ENCODE measurements around the gene DCLK1. TPM values are rescaled to one million over a fixed set of nuclear protein-coding genes. Genes with fewer than 3 reads are reported as not detected.

The DCLK1 gene
- total RNA-seq, 1 experiment from 2014 or later, result 0.10 TPM

- ChIA-PET RAD21 (ENCODE audit: low non-redundant PET in 1 of 2, low total read pairs in 2 of 2, uncharacterized antibody in 2 of 2, unreplicated experiment in 2 of 2) (no interaction called here), POLR2A (no interaction called here), CTCF (interaction anchor here (0.8 to 1.4 kb wide), 3 partner anchors 230 to 559 kb away, joined by 3 to 4 read pairs (median 3); no protein-coding TSS in a partner anchor)
- Histone ChIP-seq H3K9ac (ENCODE audit: low read length) (no peak overlapping the region), H3K9me3 (ENCODE audit: control insufficient read depth in 1 of 2, insufficient read depth in 1 of 2, low read depth in 1 of 2, low read length in 2 of 2) (no peaks in the 10 kb centered on the region), H3K79me2 (ENCODE audit: insufficient read depth, low read length) (no peaks in the 10 kb centered on the region), H3K4me3 (replicated peaks in 1 of 2; ENCODE audit: low read depth in 1 of 2, low read length in 2 of 2) (no peak overlapping the region), H3K27ac (ENCODE audit: low read depth, low read length) (no peak overlapping the region), H3K4me2 (ENCODE audit: low read length) (no peak overlapping the region), H3K36me3 (ENCODE audit: control insufficient read depth in 1 of 2, insufficient read depth in 2 of 2, low read length in 2 of 2) (no peaks in the 10 kb centered on the region), H4K20me1 (ENCODE audit: insufficient read depth) (no peaks in the 10 kb centered on the region), H3K27me3 (ENCODE audit: insufficient read depth, low read length) (peaks cover 26% of the 10 kb centered on the region), H3K4me1 (ENCODE audit: control insufficient read depth in 1 of 2, insufficient read depth in 2 of 2, low read length in 2 of 2) (peaks cover 0 to 2% of the 10 kb centered on the region in 2 experiments; a peak in 1 of 4 replicates), H2AFZ (ENCODE audit: low read depth, low read length, poor library complexity, severe bottlenecking) (no peak overlapping the region), H3K9me2 (ENCODE audit: insufficient read depth) (no peaks in the 10 kb centered on the region)
- BruUV-seq (replicated peaks), result no TSS peak
- DNase-seq (ENCODE audit: low read depth, low spot score) (no peak), ATAC-seq (no peak)
- intact Hi-C loops (cut with micrococcal nuclease), result loop anchor here (5.0 kb wide), 3 partner anchors 49 to 1791 kb away; no protein-coding TSS in a partner anchor
- TF ChIP-seq SP1 (IDR thresholded peaks at IDR 0.05; ENCODE audit: low read depth) (no peak), TCF7L2 (IDR thresholded peaks at IDR 0.05; ENCODE audit: borderline replicate concordance, extremely low read depth, insufficient read depth, insufficient read length) (no peak), EGR1 (IDR thresholded peaks at IDR 0.05; ENCODE audit: low read depth) (no peak), POLR2A (IDR thresholded peaks at IDR 0.05; ENCODE audit: borderline replicate concordance, extremely low read depth, insufficient read depth, insufficient read length) (no peak), SIN3A (IDR thresholded peaks at IDR 0.05; ENCODE audit: low read depth) (no peak), ELF1 (IDR thresholded peaks at IDR 0.05; ENCODE audit: borderline replicate concordance, low read depth) (no peak)
Observed at GRCh38 chr13:35723053-35723461, 408.1 kb downstream of the DCLK1 start.

GRCh38 chr13:35722458-35723052, 408.6 kb downstream of the DCLK1 start:
- Histone ChIP-seq H2AFZ (ENCODE audit: low read depth, low read length, poor library complexity, severe bottlenecking) (no peak overlapping the region), H3K9me2 (ENCODE audit: insufficient read depth) (no peaks in the 10 kb centered on the region), H3K4me3 (replicated peaks in 1 of 2; ENCODE audit: low read depth in 1 of 2, low read length in 2 of 2) (no peak overlapping the region), H4K20me1 (ENCODE audit: insufficient read depth) (no peaks in the 10 kb centered on the region), H3K36me3 (ENCODE audit: control insufficient read depth in 1 of 2, insufficient read depth in 2 of 2, low read length in 2 of 2) (no peaks in the 10 kb centered on the region), H3K27ac (ENCODE audit: low read depth, low read length) (no peak overlapping the region), H3K4me2 (ENCODE audit: low read length) (no peak overlapping the region), H3K4me1 (ENCODE audit: control insufficient read depth in 1 of 2, insufficient read depth in 2 of 2, low read length in 2 of 2) (peaks cover 0 to 2% of the 10 kb centered on the region in 2 experiments; a peak in 1 of 4 replicates), H3K9me3 (ENCODE audit: control insufficient read depth in 1 of 2, insufficient read depth in 1 of 2, low read depth in 1 of 2, low read length in 2 of 2) (no peaks in the 10 kb centered on the region), H3K79me2 (ENCODE audit: insufficient read depth, low read length) (no peaks in the 10 kb centered on the region), H3K9ac (ENCODE audit: low read length) (no peak overlapping the region), H3K27me3 (ENCODE audit: insufficient read depth, low read length) (peaks cover 26% of the 10 kb centered on the region)
- ChIA-PET POLR2A (no interaction called here), CTCF (interaction anchor here (0.8 to 1.4 kb wide), 3 partner anchors 231 to 558 kb away, joined by 3 to 4 read pairs (median 3); no protein-coding TSS in a partner anchor), RAD21 (ENCODE audit: low non-redundant PET in 1 of 2, low total read pairs in 2 of 2, uncharacterized antibody in 2 of 2, unreplicated experiment in 2 of 2) (no interaction called here)
- intact Hi-C loops (cut with micrococcal nuclease), result loop anchor here (5.0 kb wide), 3 partner anchors 50 to 1790 kb away; no protein-coding TSS in a partner anchor
- ATAC-seq (no peak), DNase-seq (ENCODE audit: low read depth, low spot score) (no peak)
- TF ChIP-seq MAX (IDR thresholded peaks at IDR 0.05) (no peak), FOSL1 (IDR thresholded peaks at IDR 0.05; ENCODE audit: low read depth) (no peak), CBX3 (IDR thresholded peaks at IDR 0.05; ENCODE audit: low read depth) (no peak), SIN3A (IDR thresholded peaks at IDR 0.05; ENCODE audit: low read depth) (no peak), EZH2phosphoT487 (IDR thresholded peaks at IDR 0.05; ENCODE audit: borderline replicate concordance) (no peak), ZBTB33 (IDR thresholded peaks at IDR 0.05; ENCODE audit: extremely low read depth, insufficient replicate concordance, low read length) (no peak), RAD21 (IDR thresholded peaks at IDR 0.05; ENCODE audit: low read depth) (no peak), ZNF274 (IDR thresholded peaks at IDR 0.05; ENCODE audit: low read depth, low read length) (no peak), SRF (IDR thresholded peaks at IDR 0.05; ENCODE audit: low read depth) (no peak), ELF1 (IDR thresholded peaks at IDR 0.05; ENCODE audit: borderline replicate concordance, low read depth) (no peak), EGR1 (IDR thresholded peaks at IDR 0.05; ENCODE audit: low read depth) (no peak), POLR2A (IDR thresholded peaks at IDR 0.05; ENCODE audit: borderline replicate concordance, extremely low read depth, insufficient read depth, insufficient read length) (no peak)
- no TSS peak for BruUV-seq (replicated peaks)
